K562 (cell line): ENCODE data around the gene SNRNP200. TPM values are rescaled to one million over a fixed set of nuclear protein-coding genes. Genes with fewer than 3 reads are reported as not detected.
A peak's percentile ranks its signal among the peaks of the same experiment; 100 is the strongest.

Experiments
- BRD9 ChIP-seq: fragments of 450-650 bp; IDR thresholded peaks from 2 replicates; pipeline ENCODE4 v1.6.1; 2018; ENCODE audit warnings: low read depth; ENCODE audit not compliant: partially characterized antibody
- CEBPB ChIP-seq: fragments of 450-650 bp; IDR thresholded peaks from 2 replicates; pipeline ENCODE4 v1.6.1; 2016; ENCODE audit warnings: missing genetic modification characterization, missing compliant biosample characterization
- CHD1 ChIP-seq: fragments of 200-600 bp; sonication (generic); IDR thresholded peaks from one replicate; pipeline ENCODE4 v1.6.1; 2012; ENCODE audit warnings: mild to moderate bottlenecking, moderate library complexity, low read length, inconsistent platforms
- ETS1 ChIP-seq: conservative IDR thresholded peaks from 2 replicates; pipeline ENCODE4 v1.6.1; 2011; ENCODE audit warnings: low read depth, mild to moderate bottlenecking, low read length; ENCODE audit not compliant: control insufficient read depth
- HDAC6 ChIP-seq: IDR thresholded peaks from 2 replicates; pipeline ENCODE4 v1.6.1; 2012; ENCODE audit warnings: low read depth, mild to moderate bottlenecking, control low read depth, inconsistent platforms, low read length, moderate library complexity
- HNRNPH1 ChIP-seq: fragments of 200-400 bp; formaldehyde crosslinking; optimal IDR thresholded peaks from 2 replicates; pipeline ENCODE3; 2017; ENCODE audit warnings: low read depth, mild to moderate bottlenecking, low read length, moderate library complexity
- LCOR ChIP-seq: sonication (generic); formaldehyde crosslinking; IDR thresholded peaks from 2 replicates; pipeline ENCODE4 v1.8.0; 2022; ENCODE audit warnings: mild to moderate bottlenecking, missing genetic modification reagents
- MLLT1 ChIP-seq, 2 experiments: fragments of 450-650 bp; IDR thresholded peaks; 2 replicates each; pipeline ENCODE4 v1.6.1; 2016
- POLR2A ChIP-seq: fragments of 450-650 bp; conservative IDR thresholded peaks from 2 replicates; pipeline ENCODE4 v1.6.1; 2016
- TEAD1 ChIP-seq, 2 experiments: fragments of 450-650 bp in 1 of 2; sonication (generic) in 1 of 2; formaldehyde crosslinking; IDR thresholded peaks; 2 replicates each; pipeline versions ENCODE4 v1.4.0 to v1.8.0; 2020 to 2022; ENCODE audit warnings: mild to moderate bottlenecking in 2 of 2, missing genetic modification reagents in 1 of 2
- TEAD2 ChIP-seq: fragments of 450-650 bp; IDR thresholded peaks from 2 replicates; pipeline ENCODE4 v1.6.1; 2016; ENCODE audit warnings: missing genetic modification characterization, control low read depth, missing compliant biosample characterization
- YBX1 ChIP-seq: fragments of 450-650 bp; IDR thresholded peaks from 2 replicates; pipeline ENCODE4 v1.7.1; 2016; ENCODE audit warnings: mild to moderate bottlenecking
- ZNF311 ChIP-seq: fragments of 250-450 bp; sonication (Bioruptor Pico); IDR thresholded peaks from 2 replicates; pipeline ENCODE4 v1.4.0; 2020; ENCODE audit warnings: mild to moderate bottlenecking, moderate library complexity
- polyA plus RNA-seq, 8 experiments: library from polyadenylated mRNA; depleted of rRNA in 4 of 8; stranded (reverse) in 5 of 8; unstranded in 3 of 8; fragments of >200 nt; fragmentation: Nextera tagmentation in 2 of 8; fragmentation: Illumina TruSeq in 1 of 8; extraction: Ambion mirVana in 2 of 8; extraction: Trizol in 1 of 8; gene quantifications; 2 replicates each; pipeline versions ENCODE4 v1.2.1 to v1.2.3, GENCODE V29; 2011 to 2014; ENCODE audit warnings: inconsistent platforms in 1 of 8, missing spikeins in 1 of 8
- total RNA-seq, 7 experiments: library from RNA; depleted of rRNA in 6 of 7; stranded (reverse); fragments of >200 nt in 6 of 7; fragmentation: Illumina TruSeq in 2 of 7; extraction: Trizol in 2 of 7; gene quantifications; 2 replicates each; pipeline versions ENCODE4 v1.2.1 to v1.2.3, GENCODE V29; 2011 to 2021; ENCODE audit warnings: low replicate concordance in 1 of 7
- TF ChIP-seq, protein P1 (sequence below): sonication (generic); formaldehyde crosslinking; IDR thresholded peaks from 2 replicates; pipeline ENCODE4 v1.8.1; 2023; ENCODE audit warnings: mild to moderate bottlenecking, missing genetic modification reagents, moderate library complexity
- TF ChIP-seq, protein P2 (sequence below): fragments of 450-650 bp; IDR thresholded peaks from 2 replicates; pipeline ENCODE4 v1.6.1; 2017; ENCODE audit warnings: antibody characterized with exemption

Gene SNRNP200
- total and polyA plus RNA-seq, 9 of the 15 experiments (the other 6 are each of a cell fraction or from before 2014, with no cell fraction given) = 76.1 to 231 (median 155) TPM

GRCh38 chr2:96265840-96266679 is 39.3 kb downstream of the SNRNP200 start, which contains the start of the genes CIAO1 and TMEM127 (continued):
- TF ChIP-seq CHD1 (no peak), BRD9 (no peak), LCOR (CRISPR knock-in tag) (no peak), CEBPB (tag) (no peak), POLR2A (peak; percentile 85), YBX1 (no peak), ETS1 (peak; percentile 90), ZNF311 (CRISPR knock-in tag) (no peak), MLLT1 (IDR thresholded peaks at IDR 0.05) (no peak), HDAC6 (no peak), HNRNPH1 (no peak), TEAD2 (tag) (no peak), TEAD1 (CRISPR knock-in tag; IDR thresholded peaks at IDR 0.05) (no peak; a peak in 1 of 4 replicates)
- TF ChIP-seq, protein P1, sequence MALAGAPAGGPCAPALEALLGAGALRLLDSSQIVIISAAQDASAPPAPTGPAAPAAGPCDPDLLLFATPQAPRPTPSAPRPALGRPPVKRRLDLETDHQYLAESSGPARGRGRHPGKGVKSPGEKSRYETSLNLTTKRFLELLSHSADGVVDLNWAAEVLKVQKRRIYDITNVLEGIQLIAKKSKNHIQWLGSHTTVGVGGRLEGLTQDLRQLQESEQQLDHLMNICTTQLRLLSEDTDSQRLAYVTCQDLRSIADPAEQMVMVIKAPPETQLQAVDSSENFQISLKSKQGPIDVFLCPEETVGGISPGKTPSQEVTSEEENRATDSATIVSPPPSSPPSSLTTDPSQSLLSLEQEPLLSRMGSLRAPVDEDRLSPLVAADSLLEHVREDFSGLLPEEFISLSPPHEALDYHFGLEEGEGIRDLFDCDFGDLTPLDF (CRISPR knock-in tag) = peak; percentile 72
- TF ChIP-seq, protein P2, sequence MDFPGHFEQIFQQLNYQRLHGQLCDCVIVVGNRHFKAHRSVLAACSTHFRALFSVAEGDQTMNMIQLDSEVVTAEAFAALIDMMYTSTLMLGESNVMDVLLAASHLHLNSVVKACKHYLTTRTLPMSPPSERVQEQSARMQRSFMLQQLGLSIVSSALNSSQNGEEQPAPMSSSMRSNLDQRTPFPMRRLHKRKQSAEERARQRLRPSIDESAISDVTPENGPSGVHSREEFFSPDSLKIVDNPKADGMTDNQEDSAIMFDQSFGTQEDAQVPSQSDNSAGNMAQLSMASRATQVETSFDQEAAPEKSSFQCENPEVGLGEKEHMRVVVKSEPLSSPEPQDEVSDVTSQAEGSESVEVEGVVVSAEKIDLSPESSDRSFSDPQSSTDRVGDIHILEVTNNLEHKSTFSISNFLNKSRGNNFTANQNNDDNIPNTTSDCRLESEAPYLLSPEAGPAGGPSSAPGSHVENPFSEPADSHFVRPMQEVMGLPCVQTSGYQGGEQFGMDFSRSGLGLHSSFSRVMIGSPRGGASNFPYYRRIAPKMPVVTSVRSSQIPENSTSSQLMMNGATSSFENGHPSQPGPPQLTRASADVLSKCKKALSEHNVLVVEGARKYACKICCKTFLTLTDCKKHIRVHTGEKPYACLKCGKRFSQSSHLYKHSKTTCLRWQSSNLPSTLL = no peak
